GM18511 (cell line): ENCODE results near the gene KCNMA1.

ENCODE experiments used
- ATAC-seq: cut with Tn5 transposase; IDR thresholded peaks from one replicate; pipeline ENCODE4 v1.9.1; 2021; ENCODE audit warnings: mild to moderate bottlenecking, moderate library complexity; ENCODE audit not compliant: unreplicated experiment

The KCNMA1 gene

GRCh38 chr10:77077316-77077945, 560.2 kb downstream of the KCNMA1 start:
- no peak for ATAC-seq

GRCh38 chr10:77075926-77076325, 561.7 kb downstream of the KCNMA1 start:
- ATAC-seq = no peak

DNA sequence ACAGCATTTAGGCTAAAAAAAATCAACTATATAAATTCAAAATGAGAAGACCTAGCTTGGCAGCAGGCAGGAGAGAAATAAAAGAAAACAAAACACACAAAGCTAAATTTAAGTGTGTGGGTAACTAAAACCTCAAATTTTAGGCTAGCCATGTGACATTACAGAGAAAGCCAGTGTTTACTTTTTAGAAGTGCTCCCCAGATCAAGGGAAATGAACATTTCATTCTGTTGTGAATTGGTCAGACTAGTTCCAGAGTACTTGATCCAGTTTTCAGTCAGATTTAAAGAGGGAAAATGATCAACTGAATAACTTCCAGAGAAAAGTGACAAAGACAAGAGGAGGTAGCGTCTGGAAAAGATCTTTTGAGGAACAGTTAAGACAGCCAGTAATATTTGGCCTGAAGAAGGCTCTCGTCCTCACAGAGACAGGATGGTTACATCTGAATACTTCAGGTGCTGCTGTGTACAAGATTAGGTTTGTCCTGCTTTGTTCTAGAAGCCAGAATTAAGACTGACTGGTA, 563.4 kb downstream of the KCNMA1 start:
- ATAC-seq = no peak

- no peak for ATAC-seq
These were observed 564.0 kb downstream of the KCNMA1 start for GRCh38 chr10:77073663-77073960.

DNA sequence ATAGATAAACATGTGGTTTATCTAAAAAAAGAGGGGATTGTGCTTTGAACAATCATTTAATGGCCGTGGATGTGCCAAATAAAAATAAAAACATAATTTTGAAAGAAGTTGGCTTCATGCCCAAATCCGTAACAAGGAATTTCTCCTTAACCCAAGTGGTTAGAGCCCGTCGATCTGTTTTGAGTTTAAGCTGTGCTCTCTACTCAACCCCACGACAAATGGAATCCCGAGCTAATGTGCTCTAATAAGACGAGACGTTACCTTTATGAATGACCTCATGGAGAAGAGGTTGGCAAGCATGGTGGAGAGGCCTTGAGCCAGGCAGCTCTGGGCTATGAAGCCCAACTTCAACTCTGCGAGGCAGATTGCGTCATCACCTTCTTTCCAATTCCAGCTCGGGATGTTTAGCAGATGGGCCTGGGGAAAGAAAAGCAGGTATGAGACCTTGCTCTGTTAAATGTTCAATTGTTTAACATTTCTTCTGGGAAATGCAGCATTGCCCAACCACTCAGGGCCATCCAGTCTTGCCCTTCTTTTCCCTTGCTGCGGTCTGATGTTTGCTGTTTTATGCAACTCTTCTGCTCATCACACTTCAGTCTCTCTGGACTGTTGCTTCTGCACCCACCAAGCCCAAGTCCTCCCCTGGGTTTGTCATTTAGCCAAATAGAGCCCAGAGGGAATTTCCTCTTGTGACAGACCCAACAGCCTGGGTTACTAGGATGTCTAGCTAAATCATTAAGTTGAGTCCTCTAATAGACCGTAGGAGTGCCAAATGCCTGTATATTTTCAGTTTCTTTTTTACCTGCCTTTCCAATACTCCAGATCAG, 564.6 kb downstream of the KCNMA1 start:
- ATAC-seq = no peak

DNA sequence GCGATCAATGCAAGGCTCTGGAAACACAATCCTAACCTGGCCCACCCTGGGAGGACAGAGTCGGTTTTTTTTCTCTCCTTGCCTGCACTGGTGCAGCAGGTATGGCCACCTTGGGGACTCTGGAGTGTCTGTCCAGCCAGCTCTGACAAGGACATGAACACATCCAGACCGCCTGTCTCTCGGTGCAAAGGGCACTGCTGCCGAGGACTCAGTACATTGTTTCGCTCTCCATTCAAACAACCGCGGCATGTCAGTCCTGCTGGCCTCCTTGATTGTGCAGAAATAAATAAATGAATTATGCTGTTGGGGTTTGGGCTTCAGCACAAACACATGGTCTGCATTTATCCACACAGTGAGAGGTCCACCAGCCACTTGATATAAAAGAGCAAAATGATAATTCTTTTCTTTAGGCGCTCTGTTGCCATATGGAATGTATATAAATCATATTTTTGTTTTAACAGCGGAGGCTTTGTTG, 565.2 kb downstream of the KCNMA1 start:
- no peak for ATAC-seq

GRCh38 chr10:77071956-77072355, 565.7 kb downstream of the KCNMA1 start:
- ATAC-seq = no peak

DNA sequence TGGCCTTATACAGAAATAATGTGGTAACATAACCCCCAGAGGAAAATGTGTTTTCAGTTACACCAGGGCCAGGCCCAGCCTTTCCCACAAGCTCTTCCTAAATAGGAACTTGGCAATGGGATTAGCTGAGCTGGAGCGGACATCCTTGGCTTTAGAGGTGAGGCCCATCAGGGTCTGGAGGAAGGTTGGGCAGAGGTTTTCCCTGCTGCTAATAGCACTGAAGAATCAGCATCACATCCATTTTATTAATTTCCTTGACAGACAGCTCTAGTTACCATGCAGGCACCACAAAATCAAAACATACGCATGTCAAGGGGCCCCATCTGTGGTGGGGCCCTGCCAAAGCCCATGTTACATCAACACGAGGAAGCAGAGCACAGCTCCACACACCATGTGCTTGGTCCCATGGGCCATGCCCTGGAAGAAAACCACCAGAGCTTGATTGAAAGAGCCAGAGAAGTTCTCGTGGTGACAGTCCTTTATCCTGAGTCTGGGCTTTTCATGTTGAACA, 566.6 kb downstream of the KCNMA1 start:
- ATAC-seq = no peak

GRCh38 chr10:77070346-77070745, 567.3 kb downstream of the KCNMA1 start:
- ATAC-seq = no peak

- ATAC-seq = no peak
These were observed 568.6 kb downstream of the KCNMA1 start for GRCh38 chr10:77068969-77069368.

DNA sequence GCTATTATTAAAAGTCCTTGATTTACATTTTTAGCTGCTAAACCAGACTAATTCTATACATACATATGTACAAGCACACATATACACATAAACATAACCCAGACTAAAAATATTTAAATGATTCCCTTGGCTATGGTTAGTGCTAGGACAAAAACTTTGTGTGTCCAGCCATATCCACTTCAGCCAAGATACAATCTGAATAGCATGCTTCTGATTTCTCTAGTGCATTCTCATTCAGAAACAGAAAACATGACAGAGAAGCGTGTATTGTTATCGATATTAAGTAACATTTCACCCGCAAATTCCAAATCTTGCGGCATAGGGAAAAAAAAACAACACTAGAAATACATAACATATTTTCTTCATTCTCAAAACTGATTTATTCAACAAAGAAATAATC, 569.3 kb downstream of the KCNMA1 start:
- ATAC-seq = no peak

- no peak for ATAC-seq
These were observed 575.2 kb downstream of the KCNMA1 start for GRCh38 chr10:77062381-77062780.

- no peak for ATAC-seq
These were observed 576.7 kb downstream of the KCNMA1 start for GRCh38 chr10:77060913-77061312.

GRCh38 chr10:77056650-77057049, 581.0 kb downstream of the KCNMA1 start:
- ATAC-seq = no peak

GRCh38 chr10:77052593-77052992, 585.0 kb downstream of the KCNMA1 start:
- no peak for ATAC-seq

- no peak for ATAC-seq
These were observed 585.8 kb downstream of the KCNMA1 start for GRCh38 chr10:77051837-77052236.

DNA sequence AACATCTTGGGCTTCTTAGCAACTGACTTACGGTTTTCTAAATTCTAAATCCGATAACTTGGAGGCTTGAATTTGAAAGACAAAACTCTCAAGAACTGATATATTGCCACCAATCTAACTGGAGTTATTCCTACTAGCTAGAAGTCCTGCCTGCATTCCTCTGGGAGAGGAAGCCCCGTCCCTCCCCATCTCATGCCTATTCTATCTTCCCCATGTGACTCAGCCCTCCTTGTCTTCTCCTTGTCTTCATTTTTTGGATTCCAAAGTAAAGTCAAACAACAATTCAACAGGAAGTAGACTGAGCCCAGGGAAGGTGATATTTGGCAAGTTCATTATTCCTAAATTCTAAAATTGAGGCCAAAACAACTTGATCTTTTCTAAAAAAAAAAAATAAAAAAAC, 587.7 kb downstream of the KCNMA1 start:
- no peak for ATAC-seq

DNA sequence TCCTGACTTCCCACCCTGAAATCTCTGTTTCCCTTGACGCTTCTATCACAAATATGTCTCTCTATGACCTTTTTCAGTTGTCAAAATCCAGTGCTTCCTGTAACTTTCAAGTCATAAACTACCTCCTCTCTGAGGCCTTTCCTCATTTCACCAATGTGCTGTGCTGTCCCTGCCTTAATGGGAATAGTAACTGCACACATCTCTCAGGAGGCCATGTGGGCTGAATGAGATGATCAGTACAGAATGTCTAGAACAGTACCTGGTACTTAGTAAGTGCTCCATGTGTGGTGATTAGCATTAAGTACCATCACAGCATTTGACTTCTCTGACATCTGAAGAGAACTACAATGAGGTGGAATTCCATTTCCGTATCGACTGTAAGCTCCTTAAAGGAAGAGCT, 588.5 kb downstream of the KCNMA1 start:
- ATAC-seq = no peak

DNA sequence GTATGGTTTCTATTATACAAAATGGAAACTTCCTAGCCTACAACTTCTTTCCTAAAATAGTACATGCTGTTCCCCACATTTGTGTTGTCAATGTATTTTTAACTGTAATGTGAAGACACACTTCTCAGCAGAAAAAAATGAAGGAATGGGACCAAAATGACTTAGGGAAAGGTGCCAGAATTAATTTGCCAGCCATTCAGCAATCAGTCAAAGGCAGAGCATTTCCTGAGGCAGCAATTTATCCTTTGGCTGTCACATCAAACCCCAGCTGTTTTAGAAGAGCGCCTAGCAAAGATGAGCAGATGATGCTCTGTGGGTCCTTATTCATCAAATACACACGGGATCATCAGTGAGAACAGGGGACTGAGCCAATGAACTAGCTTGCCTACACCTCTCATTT, 592.5 kb downstream of the KCNMA1 start:
- ATAC-seq = no peak

DNA sequence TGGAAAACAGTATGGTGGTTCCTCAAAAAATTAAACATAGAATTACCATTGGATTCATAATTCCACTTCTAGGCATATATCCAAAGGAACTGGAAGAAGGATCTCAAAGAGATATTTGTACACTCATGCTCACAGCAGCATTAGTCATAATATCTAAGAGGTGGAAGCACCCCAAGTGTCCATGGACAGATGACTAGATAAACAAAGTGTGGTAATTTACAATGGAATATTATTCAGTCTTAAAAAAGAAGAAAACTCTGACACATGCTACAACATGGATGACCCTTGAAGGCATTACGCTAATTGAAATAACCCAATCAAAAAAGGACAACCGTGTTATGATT, 594.2 kb downstream of the KCNMA1 start:
- no peak for ATAC-seq

DNA sequence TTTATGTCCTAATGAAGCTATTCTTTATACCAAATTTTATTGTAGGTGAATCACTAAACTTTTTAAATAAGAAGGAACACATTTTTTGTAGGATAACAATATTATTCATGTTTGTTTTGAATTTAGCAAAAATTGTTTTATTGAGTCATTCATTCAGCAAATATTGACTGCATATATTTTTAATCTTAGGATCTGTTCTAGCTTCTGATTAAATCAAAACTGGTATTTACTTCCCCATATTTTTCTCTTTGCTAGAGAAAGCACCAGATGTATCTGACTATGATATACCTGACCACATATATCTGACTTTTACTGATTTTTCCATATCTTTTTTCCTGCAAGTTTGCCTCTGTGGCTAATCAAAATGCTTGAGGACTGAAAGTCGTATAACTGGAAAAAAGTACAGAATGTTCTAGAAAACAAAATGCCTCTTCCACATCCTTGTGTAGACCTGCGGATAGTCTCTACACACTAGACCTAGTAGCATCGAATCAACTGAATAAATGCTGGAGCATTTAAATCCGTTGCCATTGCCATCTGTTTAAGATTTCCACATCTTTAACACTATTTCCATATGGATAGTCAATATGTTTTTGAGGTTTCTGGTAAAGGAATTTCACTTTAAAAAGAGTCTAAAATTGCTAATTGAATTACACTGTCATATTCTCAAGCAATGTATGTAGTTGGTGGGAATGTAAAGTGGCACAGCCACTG, 594.7 kb downstream of the KCNMA1 start:
- ATAC-seq = no peak
